Measurements from ENCODE around the gene STMN3.

The STMN3 gene

DNA sequence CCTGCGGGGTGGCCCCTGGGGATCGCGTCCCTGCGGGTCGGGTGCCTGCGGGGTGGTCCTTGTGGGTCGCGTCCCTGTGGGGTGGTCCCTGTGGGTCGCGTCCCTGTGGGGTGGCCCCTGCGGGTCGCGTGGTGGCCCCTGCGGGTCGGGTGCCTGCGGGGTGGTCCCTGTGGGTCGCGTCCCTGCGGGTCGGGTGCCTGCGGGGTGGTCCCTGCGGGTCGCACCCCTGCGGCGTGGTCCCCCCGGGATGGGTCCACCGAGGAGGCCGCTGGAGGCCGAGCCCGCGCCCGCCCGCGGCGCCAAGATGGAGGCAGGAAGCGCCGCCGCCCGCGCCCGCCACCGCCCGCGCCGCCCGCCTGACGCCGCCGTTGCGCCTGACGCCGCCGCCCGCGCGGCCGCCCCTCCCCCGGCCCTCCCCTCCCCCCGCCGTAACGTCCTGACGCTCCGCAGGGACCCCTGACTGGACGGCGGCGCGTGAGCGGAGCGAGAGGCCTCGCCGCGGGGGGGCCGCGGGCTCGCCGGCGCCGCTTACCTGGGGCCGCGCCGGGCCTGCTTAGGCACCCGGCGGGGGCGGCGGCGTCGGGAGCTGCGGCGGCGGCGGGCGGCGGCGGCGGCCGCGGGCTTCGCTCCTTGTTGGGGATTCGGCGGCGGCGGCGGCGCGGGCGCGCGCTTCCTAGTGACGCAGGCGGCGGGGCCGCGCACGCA lies 26.6 kb downstream of the STMN3 start, which contains the start of gene GMEB2:
Gene GMEB2 (minus strand): TSS at position 678 of the 705 bp plus-strand sequence. CDS start 7,704 bp downstream, outside the sequence.
- Histone ChIP-seq H3K4me1 (ENCODE audit: control extremely low read depth in 1 of 4, control insufficient read depth in 4 of 4, insufficient read depth in 4 of 4, low read length in 3 of 4) (peaks cover 2 to 22% (median 21%) of the 10 kb centered on the region in 4 experiments), H3K9me3 (ENCODE audit: control extremely low read depth in 1 of 5, control insufficient read depth in 4 of 5, insufficient read depth in 2 of 5, low read depth in 1 of 5, low read length in 4 of 5) (no peaks in the 10 kb centered on the region), H3K27me3 (replicated peaks in 2 of 5; ENCODE audit: control insufficient read depth in 4 of 5, insufficient read depth in 5 of 5, low read length in 4 of 5) (no peaks in the 10 kb centered on the region), H3K27ac (ENCODE audit: insufficient read depth in 1 of 2, low read depth in 1 of 2, low read length in 2 of 2, poor library complexity in 1 of 2, severe bottlenecking in 2 of 2) (peak within 1 kb of the TSS; percentile 64 to 85), H3K36me3 (ENCODE audit: control insufficient read depth in 4 of 4, insufficient read depth in 4 of 4, low read length in 3 of 4) (no peaks in the 10 kb centered on the region), H3K4me3 (ENCODE audit: control insufficient read depth in 1 of 7, extremely low read depth in 1 of 7, insufficient read depth in 4 of 7, low read depth in 2 of 7, low read length in 6 of 7) (peak within 1 kb of the TSS; percentile 64 to 96 (median 79))
- POLR2A ChIA-PET = interaction anchor here (0.8 to 1.3 kb wide), 3 partner anchors 9 to 15 kb away, joined by 3 to 8 read pairs (median 3); no protein-coding TSS in a partner anchor
- WGBS (ENCODE audit: insufficient coverage) = 0% methylated on average over 33 of the region's 114 CpGs
- CTCF ChIA-PET = interaction anchor here (1.6 to 1.8 kb wide), 2 partner anchors 9 to 15 kb away, joined by 4 to 8 read pairs; no protein-coding TSS in a partner anchor
- peak in 1 of 3 donors; percentile 36 for DNase-seq

- ChIA-PET POLR2A (no interaction called here), CTCF (interaction anchor here (1.2 to 1.8 kb wide), 3 partner anchors 9 to 16 kb away, joined by 3 to 8 read pairs (median 4); no protein-coding TSS in a partner anchor)
- 19% methylated on average over 26 of the region's 36 CpGs for WGBS (ENCODE audit: insufficient coverage)
- peak in 2 of 3 donors; percentile 28 to 69 for DNase-seq
- no peaks in the 10 kb centered on the region for H3K36me3 ChIP-seq (ENCODE audit: control insufficient read depth in 4 of 4, insufficient read depth in 4 of 4, low read length in 3 of 4)
- H3K4me1 ChIP-seq (ENCODE audit: control extremely low read depth in 1 of 4, control insufficient read depth in 4 of 4, insufficient read depth in 4 of 4, low read length in 3 of 4) = peaks cover 2 to 22% (median 21%) of the 10 kb centered on the region in 4 experiments
- peak overlapping the region; percentile 61 to 95 (median 79) for H3K4me3 ChIP-seq (ENCODE audit: control insufficient read depth in 1 of 7, extremely low read depth in 1 of 7, insufficient read depth in 4 of 7, low read depth in 2 of 7, low read length in 6 of 7)
- no peaks in the 10 kb centered on the region for H3K9me3 ChIP-seq (ENCODE audit: control extremely low read depth in 1 of 5, control insufficient read depth in 4 of 5, insufficient read depth in 2 of 5, low read depth in 1 of 5, low read length in 4 of 5)
- H3K27ac ChIP-seq (ENCODE audit: insufficient read depth in 1 of 2, low read depth in 1 of 2, low read length in 2 of 2, poor library complexity in 1 of 2, severe bottlenecking in 2 of 2) = peak overlapping the region in 1 of 2 experiments; percentile 66
- no peaks in the 10 kb centered on the region for H3K27me3 ChIP-seq (replicated peaks in 2 of 5; ENCODE audit: control insufficient read depth in 4 of 5, insufficient read depth in 5 of 5, low read length in 4 of 5)
Observed at GRCh38 chr20:63625771-63626423, 27.3 kb downstream of the STMN3 start.

- peak in 1 of 3 donors; percentile 56 for DNase-seq
- Histone ChIP-seq H3K27me3 (replicated peaks in 2 of 5; ENCODE audit: control insufficient read depth in 4 of 5, insufficient read depth in 5 of 5, low read length in 4 of 5) (no peaks in the 10 kb centered on the region), H3K4me1 (ENCODE audit: control extremely low read depth in 1 of 4, control insufficient read depth in 4 of 4, insufficient read depth in 4 of 4, low read length in 3 of 4) (peaks cover 2 to 22% (median 20%) of the 10 kb centered on the region in 4 experiments), H3K9me3 (ENCODE audit: control extremely low read depth in 1 of 5, control insufficient read depth in 4 of 5, insufficient read depth in 2 of 5, low read depth in 1 of 5, low read length in 4 of 5) (no peaks in the 10 kb centered on the region), H3K27ac (ENCODE audit: insufficient read depth in 1 of 2, low read depth in 1 of 2, low read length in 2 of 2, poor library complexity in 1 of 2, severe bottlenecking in 2 of 2) (no peak overlapping the region), H3K36me3 (ENCODE audit: control insufficient read depth in 4 of 4, insufficient read depth in 4 of 4, low read length in 3 of 4) (peaks cover 2 to 3% (median 2%) of the 10 kb centered on the region in 4 experiments), H3K4me3 (ENCODE audit: control insufficient read depth in 1 of 7, extremely low read depth in 1 of 7, insufficient read depth in 4 of 7, low read depth in 2 of 7, low read length in 6 of 7) (no peak overlapping the region)
- WGBS (ENCODE audit: insufficient coverage) = 92% methylated on average over 13 of the region's 15 CpGs
- POLR2A ChIA-PET = interaction anchor here (0.6 kb wide), 1 partner anchor 18 kb away, joined by 3 read pairs; no protein-coding TSS in a partner anchor
- CTCF ChIA-PET = interaction anchor here (0.7 to 1.8 kb wide), 4 partner anchors 7 to 57 kb away, joined by 3 to 8 read pairs (median 4); no protein-coding TSS in a partner anchor
Observed at GRCh38 chr20:63624486-63624885, 28.7 kb downstream of the STMN3 start.

GRCh38 chr20:63622732-63623131 lies 30.5 kb downstream of the STMN3 start:
- Histone ChIP-seq H3K27me3 (replicated peaks in 2 of 5; ENCODE audit: control insufficient read depth in 4 of 5, insufficient read depth in 5 of 5, low read length in 4 of 5) (no peaks in the 10 kb centered on the region), H3K36me3 (ENCODE audit: control insufficient read depth in 4 of 4, insufficient read depth in 4 of 4, low read length in 3 of 4) (peaks cover 5 to 18% (median 14%) of the 10 kb centered on the region in 4 experiments), H3K4me3 (ENCODE audit: control insufficient read depth in 1 of 7, extremely low read depth in 1 of 7, insufficient read depth in 4 of 7, low read depth in 2 of 7, low read length in 6 of 7) (no peak overlapping the region), H3K27ac (ENCODE audit: insufficient read depth in 1 of 2, low read depth in 1 of 2, low read length in 2 of 2, poor library complexity in 1 of 2, severe bottlenecking in 2 of 2) (no peak overlapping the region), H3K9me3 (ENCODE audit: control extremely low read depth in 1 of 5, control insufficient read depth in 4 of 5, insufficient read depth in 2 of 5, low read depth in 1 of 5, low read length in 4 of 5) (no peaks in the 10 kb centered on the region), H3K4me1 (ENCODE audit: control extremely low read depth in 1 of 4, control insufficient read depth in 4 of 4, insufficient read depth in 4 of 4, low read length in 3 of 4) (peaks cover 2 to 10% (median 6%) of the 10 kb centered on the region in 4 experiments)
- 100% methylated on average over 4 of the region's 14 CpGs for WGBS (ENCODE audit: insufficient coverage)
- ChIA-PET CTCF (interaction anchor here (1.8 kb wide), 1 partner anchor 19 kb away, joined by 4 read pairs; no protein-coding TSS in a partner anchor), POLR2A (no interaction called here)
- no peak for DNase-seq

- peaks cover 5 to 24% (median 16%) of the 10 kb centered on the region in 4 experiments for H3K36me3 ChIP-seq (ENCODE audit: control insufficient read depth in 4 of 4, insufficient read depth in 4 of 4, low read length in 3 of 4)
- no peak overlapping the region for H3K27ac ChIP-seq (ENCODE audit: insufficient read depth in 1 of 2, low read depth in 1 of 2, low read length in 2 of 2, poor library complexity in 1 of 2, severe bottlenecking in 2 of 2)
- ChIA-PET POLR2A (no interaction called here), CTCF (no interaction called here)
- peaks cover 2 to 8% (median 5%) of the 10 kb centered on the region in 4 experiments for H3K4me1 ChIP-seq (ENCODE audit: control extremely low read depth in 1 of 4, control insufficient read depth in 4 of 4, insufficient read depth in 4 of 4, low read length in 3 of 4)
- H3K27me3 ChIP-seq (replicated peaks in 2 of 5; ENCODE audit: control insufficient read depth in 4 of 5, insufficient read depth in 5 of 5, low read length in 4 of 5) = no peaks in the 10 kb centered on the region
- DNase-seq = no peak
- WGBS (ENCODE audit: insufficient coverage) = 96% methylated on average over 3 of the region's 4 CpGs
- no peak overlapping the region for H3K4me3 ChIP-seq (ENCODE audit: control insufficient read depth in 1 of 7, extremely low read depth in 1 of 7, insufficient read depth in 4 of 7, low read depth in 2 of 7, low read length in 6 of 7)
- H3K9me3 ChIP-seq (ENCODE audit: control extremely low read depth in 1 of 5, control insufficient read depth in 4 of 5, insufficient read depth in 2 of 5, low read depth in 1 of 5, low read length in 4 of 5) = no peaks in the 10 kb centered on the region
Observed at GRCh38 chr20:63622096-63622495, 31.1 kb downstream of the STMN3 start.

DNA sequence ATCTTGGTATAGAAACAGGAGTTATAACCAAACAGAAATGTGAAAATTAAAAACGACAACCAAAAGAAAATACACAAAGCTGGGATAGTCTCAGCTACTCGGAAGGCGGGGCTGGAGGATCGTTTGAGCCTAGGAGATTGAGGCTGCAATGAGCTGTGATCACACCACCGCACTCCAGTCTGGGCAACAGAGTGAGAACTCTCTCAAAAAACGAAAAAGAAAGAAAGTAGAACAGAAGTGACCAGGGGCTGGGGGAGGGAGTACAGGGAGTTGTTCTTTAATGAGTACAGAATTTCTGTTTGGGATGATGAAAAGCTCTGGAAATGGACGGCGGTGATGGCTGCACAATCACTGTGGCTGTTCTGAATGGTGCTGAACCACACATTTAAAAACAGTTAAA lies 32.2 kb downstream of the STMN3 start:
- Histone ChIP-seq H3K4me1 (ENCODE audit: control extremely low read depth in 1 of 4, control insufficient read depth in 4 of 4, insufficient read depth in 4 of 4, low read length in 3 of 4) (peaks cover 2 to 6% (median 4%) of the 10 kb centered on the region in 4 experiments), H3K36me3 (ENCODE audit: control insufficient read depth in 4 of 4, insufficient read depth in 4 of 4, low read length in 3 of 4) (peaks cover 5 to 33% (median 21%) of the 10 kb centered on the region in 4 experiments), H3K4me3 (ENCODE audit: control insufficient read depth in 1 of 7, extremely low read depth in 1 of 7, insufficient read depth in 4 of 7, low read depth in 2 of 7, low read length in 6 of 7) (no peak overlapping the region), H3K27me3 (replicated peaks in 2 of 5; ENCODE audit: control insufficient read depth in 4 of 5, insufficient read depth in 5 of 5, low read length in 4 of 5) (no peaks in the 10 kb centered on the region), H3K9me3 (ENCODE audit: control extremely low read depth in 1 of 5, control insufficient read depth in 4 of 5, insufficient read depth in 2 of 5, low read depth in 1 of 5, low read length in 4 of 5) (no peaks in the 10 kb centered on the region), H3K27ac (ENCODE audit: insufficient read depth in 1 of 2, low read depth in 1 of 2, low read length in 2 of 2, poor library complexity in 1 of 2, severe bottlenecking in 2 of 2) (no peak overlapping the region)
- ChIA-PET CTCF (interaction anchor here (0.9 kb wide), 1 partner anchor 25 kb away, joined by 3 read pairs; no protein-coding TSS in a partner anchor), POLR2A (interaction anchor here (0.9 kb wide), 1 partner anchor 9 kb away, joined by 4 read pairs; no protein-coding TSS in a partner anchor)
- 91% methylated on average over 8 of the region's 8 CpGs for WGBS (ENCODE audit: insufficient coverage)
- DNase-seq = no peak

Measured in common myeloid progenitor, CD34-positive (primary cell).